ENCODE results near the gene HIVEP3.
"Not testable (repeated sequence)": the region's sequence is repeated elsewhere in the genome, so short reads cannot be mapped to it uniquely, and the experiment has no call there.

Gene HIVEP3

GRCh38 chr1:41696381-41696780 is 222.3 kb downstream of the HIVEP3 start:
- intact Hi-C loops (cut with micrococcal nuclease) = no loop called here
- no peak overlapping the region for H3K4me3 Mint-ChIP-seq
- H3K9me3 Mint-ChIP-seq = no peaks in the 10 kb centered on the region
- H3K27ac Mint-ChIP-seq = peak overlapping the region; percentile 48
- peaks cover 23% of the 10 kb centered on the region for H3K4me1 Mint-ChIP-seq (ENCODE audit: low read depth)
- no peaks in the 10 kb centered on the region for H3K36me3 Mint-ChIP-seq (ENCODE audit: low read depth)
- peaks cover 10% of the 10 kb centered on the region for H3K27me3 Mint-ChIP-seq

GRCh38 chr1:41695118-41695745 is 223.5 kb downstream of the HIVEP3 start:
- Mint-ChIP-seq H3K27me3 (peaks cover 10% of the 10 kb centered on the region), H3K9me3 (no peaks in the 10 kb centered on the region), H3K4me3 (no peak overlapping the region), H3K36me3 (ENCODE audit: low read depth) (no peaks in the 10 kb centered on the region), H3K27ac (peak overlapping the region; percentile 39), H3K4me1 (ENCODE audit: low read depth) (peaks cover 25% of the 10 kb centered on the region)
- intact Hi-C loops (cut with micrococcal nuclease) = no loop called here

GRCh38 chr1:41691966-41692365 is 226.8 kb downstream of the HIVEP3 start:
- Mint-ChIP-seq H3K27ac (peak overlapping the region; percentile 64), H3K4me1 (ENCODE audit: low read depth) (peaks cover 55% of the 10 kb centered on the region)
- H3K36me3 Mint-ChIP-seq (ENCODE audit: low read depth); H3K27me3 Mint-ChIP-seq; H3K4me3 Mint-ChIP-seq; H3K9me3 Mint-ChIP-seq; intact Hi-C loops (cut with micrococcal nuclease): not testable (repeated sequence)

- peaks cover 60% of the 10 kb centered on the region for H3K4me1 Mint-ChIP-seq (ENCODE audit: low read depth)
- intact Hi-C loops (cut with micrococcal nuclease) = no loop called here
Observed at GRCh38 chr1:41691424-41691823, 227.3 kb downstream of the HIVEP3 start.

GRCh38 chr1:41690331-41690730 is 228.4 kb downstream of the HIVEP3 start:
- Mint-ChIP-seq H3K4me3 (no peak overlapping the region), H3K9me3 (no peaks in the 10 kb centered on the region), H3K27ac (peak overlapping the region; percentile 25), H3K36me3 (ENCODE audit: low read depth) (no peaks in the 10 kb centered on the region), H3K27me3 (peaks cover 4% of the 10 kb centered on the region), H3K4me1 (ENCODE audit: low read depth) (peaks cover 64% of the 10 kb centered on the region)
- intact Hi-C loops (cut with micrococcal nuclease) = no loop called here

More at GRCh38 chr1:41691424-41691823, 227.3 kb downstream of the HIVEP3 start:
- no peaks in the 10 kb centered on the region for H3K36me3 Mint-ChIP-seq (ENCODE audit: low read depth)
- H3K4me3 Mint-ChIP-seq = no peak overlapping the region
- H3K27ac Mint-ChIP-seq = peak overlapping the region; percentile 64
- H3K9me3 Mint-ChIP-seq = no peaks in the 10 kb centered on the region
- H3K27me3 Mint-ChIP-seq = peaks cover 4% of the 10 kb centered on the region

GRCh38 chr1:41689558-41689981 is 229.2 kb downstream of the HIVEP3 start:
- no peaks in the 10 kb centered on the region for H3K9me3 Mint-ChIP-seq
- no peak overlapping the region for H3K4me3 Mint-ChIP-seq
- no peaks in the 10 kb centered on the region for H3K36me3 Mint-ChIP-seq (ENCODE audit: low read depth)
- peak overlapping the region; percentile 25 for H3K27ac Mint-ChIP-seq
- peaks cover 4% of the 10 kb centered on the region for H3K27me3 Mint-ChIP-seq
- peaks cover 64% of the 10 kb centered on the region for H3K4me1 Mint-ChIP-seq (ENCODE audit: low read depth)
- intact Hi-C loops (cut with micrococcal nuclease) = no loop called here

- Mint-ChIP-seq H3K4me1 (ENCODE audit: low read depth) (peaks cover 64% of the 10 kb centered on the region), H3K27ac (peak overlapping the region; percentile 10), H3K9me3 (no peaks in the 10 kb centered on the region), H3K36me3 (ENCODE audit: low read depth) (no peaks in the 10 kb centered on the region), H3K27me3 (peaks cover 4% of the 10 kb centered on the region), H3K4me3 (no peak overlapping the region)
- intact Hi-C loops (cut with micrococcal nuclease) = no loop called here
Observed at GRCh38 chr1:41689139-41689538, 229.6 kb downstream of the HIVEP3 start.

- Mint-ChIP-seq H3K9me3 (no peaks in the 10 kb centered on the region), H3K36me3 (ENCODE audit: low read depth) (no peaks in the 10 kb centered on the region), H3K4me1 (ENCODE audit: low read depth) (peaks cover 82% of the 10 kb centered on the region), H3K4me3 (no peak overlapping the region), H3K27me3 (peaks cover 5% of the 10 kb centered on the region), H3K27ac (peak overlapping the region; percentile 28)
- intact Hi-C loops (cut with micrococcal nuclease) = no loop called here
Observed at GRCh38 chr1:41687007-41687406, 231.7 kb downstream of the HIVEP3 start.

GRCh38 chr1:41683681-41684500 is 234.8 kb downstream of the HIVEP3 start:
- Mint-ChIP-seq H3K4me1 (ENCODE audit: low read depth) (peaks cover 85% of the 10 kb centered on the region), H3K27me3 (peaks cover 6% of the 10 kb centered on the region), H3K9me3 (no peaks in the 10 kb centered on the region), H3K36me3 (ENCODE audit: low read depth) (no peaks in the 10 kb centered on the region), H3K4me3 (no peak overlapping the region), H3K27ac (peak overlapping the region; percentile 55)
- intact Hi-C loops (cut with micrococcal nuclease) = no loop called here

- Mint-ChIP-seq H3K4me3 (peak overlapping the region; percentile 1), H3K27ac (peak overlapping the region; percentile 55), H3K36me3 (ENCODE audit: low read depth) (no peaks in the 10 kb centered on the region), H3K4me1 (ENCODE audit: low read depth) (peaks cover 85% of the 10 kb centered on the region), H3K27me3 (peaks cover 2% of the 10 kb centered on the region), H3K9me3 (no peaks in the 10 kb centered on the region)
- intact Hi-C loops (cut with micrococcal nuclease) = no loop called here
Observed at GRCh38 chr1:41682845-41683625, 235.7 kb downstream of the HIVEP3 start.

GRCh38 chr1:41682149-41682548 is 236.6 kb downstream of the HIVEP3 start:
- no peak overlapping the region for H3K4me3 Mint-ChIP-seq
- peaks cover 88% of the 10 kb centered on the region for H3K4me1 Mint-ChIP-seq (ENCODE audit: low read depth)
- intact Hi-C loops (cut with micrococcal nuclease) = no loop called here
- no peaks in the 10 kb centered on the region for H3K36me3 Mint-ChIP-seq (ENCODE audit: low read depth)
- no peaks in the 10 kb centered on the region for H3K9me3 Mint-ChIP-seq
- H3K27me3 Mint-ChIP-seq = peaks cover 2% of the 10 kb centered on the region
- peak overlapping the region; percentile 47 for H3K27ac Mint-ChIP-seq

- peak overlapping the region; percentile 47 for H3K27ac Mint-ChIP-seq
- H3K36me3 Mint-ChIP-seq (ENCODE audit: low read depth) = no peaks in the 10 kb centered on the region
- peaks cover 88% of the 10 kb centered on the region for H3K4me1 Mint-ChIP-seq (ENCODE audit: low read depth)
- H3K9me3 Mint-ChIP-seq = no peaks in the 10 kb centered on the region
- no peak overlapping the region for H3K4me3 Mint-ChIP-seq
- intact Hi-C loops (cut with micrococcal nuclease) = no loop called here
- H3K27me3 Mint-ChIP-seq = peaks cover 3% of the 10 kb centered on the region
Observed at GRCh38 chr1:41681331-41682098, 237.2 kb downstream of the HIVEP3 start.

- H3K36me3 Mint-ChIP-seq (ENCODE audit: low read depth) = no peaks in the 10 kb centered on the region
- intact Hi-C loops (cut with micrococcal nuclease) = no loop called here
- peaks cover 11% of the 10 kb centered on the region for H3K27me3 Mint-ChIP-seq
- peak overlapping the region; percentile 92 for H3K27ac Mint-ChIP-seq
- H3K4me3 Mint-ChIP-seq = no peak overlapping the region
- H3K9me3 Mint-ChIP-seq = no peaks in the 10 kb centered on the region
- H3K4me1 Mint-ChIP-seq (ENCODE audit: low read depth) = peaks cover 91% of the 10 kb centered on the region
Observed at GRCh38 chr1:41679994-41680393, 238.7 kb downstream of the HIVEP3 start.
